NCI-H1105 treated with DMSO at 0.1 percent for 48 hours (cell line): ENCODE results near the gene CPT1A.

ENCODE experiments used
- DNase-seq: peaks from one replicate; lab custom pipeline; 2025; lab: John Stamatoyannopoulos, UW

CPT1A gene

GRCh38 chr11:68831124-68831523 lies 10.6 kb downstream of the CPT1A start:
- DNase-seq: no peak

GRCh38 chr11:68829581-68829980 lies 12.1 kb downstream of the CPT1A start:
- no peak for DNase-seq

- no peak for DNase-seq
Observed at GRCh38 chr11:68828957-68829356, 12.8 kb downstream of the CPT1A start.

- DNase-seq: no peak
Observed at GRCh38 chr11:68828155-68828931, 13.4 kb downstream of the CPT1A start.

DNA sequence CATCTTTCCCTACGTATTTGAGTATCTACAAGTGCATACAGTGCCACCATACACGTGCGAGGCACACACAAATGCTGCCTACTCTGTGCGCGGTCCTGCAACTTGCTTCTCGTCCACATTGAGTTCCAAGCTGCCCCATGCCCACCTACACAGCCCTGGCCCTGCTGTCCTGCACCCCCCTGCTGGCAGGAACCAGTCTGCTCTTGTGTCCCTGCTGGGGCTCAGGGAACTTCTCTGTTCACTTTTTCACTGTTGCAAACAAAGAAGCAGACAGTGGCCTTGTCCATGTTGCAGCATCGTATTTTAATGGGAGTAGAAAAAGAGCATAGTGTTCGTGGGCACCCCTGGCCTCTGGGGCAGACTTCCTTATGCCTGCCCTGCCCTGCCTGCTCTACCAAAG lies 14.0 kb downstream of the CPT1A start:
- no peak for DNase-seq

- DNase-seq: no peak
Observed at GRCh38 chr11:68826726-68827125, 15.0 kb downstream of the CPT1A start.

GRCh38 chr11:68825571-68825970 lies 16.1 kb downstream of the CPT1A start:
- no peak for DNase-seq

GRCh38 chr11:68822546-68822945 lies 19.2 kb downstream of the CPT1A start:
- no peak for DNase-seq

- no peak for DNase-seq
Observed at GRCh38 chr11:68821670-68822069, 20.0 kb downstream of the CPT1A start.

- no peak for DNase-seq
Observed at GRCh38 chr11:68819362-68819761, 22.4 kb downstream of the CPT1A start.

GRCh38 chr11:68818181-68818580 lies 23.5 kb downstream of the CPT1A start:
- no peak for DNase-seq

DNA sequence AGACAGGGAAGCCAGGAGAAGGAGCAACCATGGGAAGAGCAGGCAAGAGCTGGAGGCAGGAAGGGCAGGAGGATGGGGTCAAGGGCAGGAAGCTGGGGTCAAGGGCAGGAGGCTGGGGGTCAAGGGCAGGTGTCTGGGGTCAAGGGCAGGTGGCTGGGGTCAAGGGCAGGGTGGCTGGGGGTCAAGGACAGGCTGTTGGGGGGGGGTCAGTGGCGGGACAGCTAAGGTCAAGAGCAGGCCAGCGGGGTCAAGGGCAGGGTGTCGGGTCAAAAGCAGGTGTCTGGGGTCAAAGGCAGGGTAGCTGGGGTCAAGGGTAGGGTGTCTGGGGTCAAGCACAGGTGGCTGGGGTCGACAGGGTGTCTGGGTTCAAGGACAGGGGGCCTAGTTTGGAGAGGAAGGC lies 24.2 kb downstream of the CPT1A start:
- DNase-seq: no peak

DNA sequence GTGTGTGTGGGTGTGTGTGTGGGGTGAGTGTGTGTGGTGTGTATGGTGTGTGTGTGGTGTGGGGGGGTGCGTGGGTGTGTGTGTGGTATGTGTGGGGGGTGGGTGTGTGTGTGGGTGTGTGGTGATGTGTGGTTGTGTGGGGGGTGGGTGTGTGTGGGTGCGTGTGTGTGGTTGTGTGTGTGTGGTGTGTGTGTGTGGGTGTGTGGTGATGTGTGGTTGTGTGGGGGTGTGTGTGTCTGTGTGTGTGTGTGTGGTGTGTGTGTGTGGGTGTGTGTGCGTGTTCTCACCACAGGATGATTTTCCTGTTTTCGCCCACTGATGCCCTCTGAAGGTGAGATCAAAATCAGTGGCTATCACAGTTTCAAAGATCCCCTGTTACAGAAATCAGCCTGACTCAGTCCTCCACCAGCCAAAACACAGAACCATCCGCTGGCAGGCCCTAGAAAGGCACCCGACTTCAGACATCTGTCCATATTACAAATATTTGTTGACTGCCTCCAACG lies 24.7 kb downstream of the CPT1A start:
- DNase-seq: no peak

- no peak for DNase-seq
Observed at GRCh38 chr11:68816251-68816776, 25.4 kb downstream of the CPT1A start.

GRCh38 chr11:68813773-68814172 lies 27.9 kb downstream of the CPT1A start:
- no peak for DNase-seq

DNA sequence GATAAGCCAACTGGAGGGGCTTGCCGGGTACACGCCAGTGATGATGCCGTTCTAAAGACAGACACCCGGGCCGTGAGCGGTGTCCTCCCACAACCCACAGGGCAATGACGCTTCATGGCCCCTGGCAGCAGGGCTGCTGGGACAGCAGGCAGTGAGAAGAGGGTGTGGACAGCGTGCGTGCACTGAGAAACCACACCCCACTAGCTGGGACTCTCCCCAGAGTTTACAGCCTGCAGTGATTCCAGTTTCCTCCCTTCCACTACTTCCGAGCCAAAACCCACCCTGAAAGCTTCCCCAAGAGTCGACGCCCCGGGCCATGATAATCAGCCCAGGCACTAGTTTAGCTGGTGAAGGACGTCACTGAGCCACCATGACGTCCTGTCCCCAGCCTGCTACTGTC lies 29.2 kb downstream of the CPT1A start:
- no peak for DNase-seq

- peak; percentile 1 for DNase-seq
Observed at GRCh38 chr11:68810164-68810563, 31.6 kb downstream of the CPT1A start.

GRCh38 chr11:68809506-68809905 lies 32.2 kb downstream of the CPT1A start:
- DNase-seq: no peak

DNA sequence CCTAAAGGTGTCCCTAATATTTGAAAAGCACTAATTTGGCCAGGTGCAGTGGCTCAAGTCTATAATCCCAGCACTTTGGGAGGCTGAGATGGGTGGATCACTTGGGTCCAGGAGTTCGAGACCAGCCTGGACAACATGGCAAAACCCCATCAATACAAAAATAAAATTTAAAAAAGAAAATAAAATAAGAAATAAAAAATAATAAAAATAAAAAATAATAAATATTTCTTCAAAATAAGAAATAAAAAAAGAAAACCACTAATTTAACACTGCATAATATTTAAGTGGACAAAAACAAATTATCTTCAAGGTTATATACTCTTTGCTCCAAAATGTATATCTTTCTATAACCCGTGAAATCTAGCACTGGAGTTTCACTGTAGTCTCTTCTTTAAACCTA lies 32.9 kb downstream of the CPT1A start:
- no peak for DNase-seq

- no peak for DNase-seq
Observed at GRCh38 chr11:68806931-68807844, 34.5 kb downstream of the CPT1A start.

- DNase-seq: no peak
Observed at GRCh38 chr11:68804786-68805185, 36.9 kb downstream of the CPT1A start.

- no peak for DNase-seq
Observed at GRCh38 chr11:68803766-68804165, 38.0 kb downstream of the CPT1A start.
